KMS-11 (cell line): Measurements from ENCODE around the gene HYKK.

ENCODE experiments used
- H2AFZ ChIP-seq: fragments of 200-600 bp; sonication (generic); 2 replicates; pipeline ENCODE4 v1.6.1; 2016; ENCODE audit warnings: antibody characterized with exemption, mixed run types, low read depth
- H3K27ac ChIP-seq: fragments of 200-600 bp; sonication (generic); 2 replicates; pipeline ENCODE4 v1.6.1; 2016; ENCODE audit warnings: mild to moderate bottlenecking, mixed run types
- H3K27me3 ChIP-seq: fragments of 200-600 bp; sonication (generic); 2 replicates; pipeline ENCODE4 v1.6.1; 2017; ENCODE audit warnings: mild to moderate bottlenecking, low read depth, mixed run types, moderate library complexity; ENCODE audit not compliant: insufficient read depth
- H3K36me3 ChIP-seq: fragments of 200-600 bp; sonication (generic); 2 replicates; pipeline ENCODE4 v1.6.1; 2017; ENCODE audit warnings: mild to moderate bottlenecking, mixed run types; ENCODE audit not compliant: insufficient read depth
- H3K4me1 ChIP-seq: fragments of 200-600 bp; sonication (generic); 2 replicates; pipeline ENCODE4 v1.6.1; 2016; ENCODE audit warnings: mild to moderate bottlenecking, low read depth, mixed run types; ENCODE audit not compliant: poor library complexity, severe bottlenecking
- H3K4me2 ChIP-seq: fragments of 200-600 bp; sonication (generic); 2 replicates; pipeline ENCODE4 v1.7.0; 2016; ENCODE audit warnings: mild to moderate bottlenecking, mixed run types
- H3K4me3 ChIP-seq: fragments of 200-600 bp; sonication (generic); IDR thresholded peaks from 2 replicates; pipeline ENCODE4 v1.6.1; 2017; ENCODE audit warnings: low read depth, low read length, mixed read lengths; ENCODE audit not compliant: insufficient read depth
- H3K79me2 ChIP-seq: fragments of 200-600 bp; sonication (generic); 2 replicates; pipeline ENCODE4 v1.6.1; 2016; ENCODE audit warnings: low read depth, mixed run types; ENCODE audit not compliant: insufficient read depth
- H3K9ac ChIP-seq: fragments of 200-600 bp; sonication (generic); 2 replicates; pipeline ENCODE4 v1.6.1; 2016; ENCODE audit warnings: mild to moderate bottlenecking, mixed run types
- H4K20me1 ChIP-seq: fragments of 200-600 bp; sonication (generic); 2 replicates; pipeline ENCODE4 v1.6.1; 2016; ENCODE audit warnings: mild to moderate bottlenecking, mixed run types; ENCODE audit not compliant: insufficient read depth
- CTCF ChIP-seq: fragments of 200-600 bp; sonication (generic); conservative IDR thresholded peaks from 2 replicates; pipeline ENCODE4 v1.6.1; 2017; ENCODE audit warnings: low read depth, mild to moderate bottlenecking, antibody characterized with exemption, low read length, moderate library complexity, mixed read lengths

HYKK gene

GRCh38 chr15:78540141-78540870, 32.9 kb downstream of the HYKK start, which contains the start of gene PSMA4:
TSS of gene PSMA4 (plus strand) at chr15:78540444. CDS start at chr15:78541928, 1,484 bp downstream.
- peak within 1 kb of the TSS; percentile 96 for H3K27ac ChIP-seq
- no peaks in the 10 kb centered on the region for H4K20me1 ChIP-seq
- no peak for TF ChIP-seq CTCF
- peaks cover 18% of the 10 kb centered on the region; the same call in 1 of the 2 replicates for H3K36me3 ChIP-seq
- no peaks in the 10 kb centered on the region for H3K27me3 ChIP-seq
- H3K4me2 ChIP-seq = peak within 1 kb of the TSS; percentile 94
- peak within 1 kb of the TSS; percentile 94 for H3K9ac ChIP-seq
- H2AFZ ChIP-seq = peak within 1 kb of the TSS; percentile 62
- no peak within 1 kb of the TSS for H3K4me3 ChIP-seq
- H3K79me2 ChIP-seq = peaks cover 49% of the 10 kb centered on the region
- H3K4me1 ChIP-seq = peaks cover 72% of the 10 kb centered on the region

GRCh38 chr15:78540871-78541743, 33.7 kb downstream of the HYKK start:
- Histone ChIP-seq H2AFZ (peak overlapping the region; percentile 62; the same call in 1 of the 2 replicates), H3K36me3 (peaks cover 24% of the 10 kb centered on the region; the same call in 1 of the 2 replicates), H3K27ac (peak overlapping the region; percentile 96), H3K4me3 (no peak overlapping the region), H3K9ac (peak overlapping the region; percentile 94), H4K20me1 (no peaks in the 10 kb centered on the region), H3K4me1 (peaks cover 72% of the 10 kb centered on the region), H3K27me3 (no peaks in the 10 kb centered on the region), H3K4me2 (peak overlapping the region; percentile 94), H3K79me2 (peaks cover 55% of the 10 kb centered on the region)
- TF ChIP-seq CTCF = no peak

- TF ChIP-seq CTCF = no peak
- peak overlapping the region; percentile 94 for H3K4me2 ChIP-seq
- peaks cover 72% of the 10 kb centered on the region for H3K4me1 ChIP-seq
- H3K79me2 ChIP-seq = peaks cover 57% of the 10 kb centered on the region
- H4K20me1 ChIP-seq = no peaks in the 10 kb centered on the region
- H3K27me3 ChIP-seq = no peaks in the 10 kb centered on the region
- H3K4me3 ChIP-seq = no peak overlapping the region
- H2AFZ ChIP-seq = no peak overlapping the region
- peak overlapping the region; percentile 94; the same call in 1 of the 2 replicates for H3K9ac ChIP-seq
- H3K27ac ChIP-seq = peak overlapping the region; percentile 96
- peaks cover 25% of the 10 kb centered on the region; the same call in 1 of the 2 replicates for H3K36me3 ChIP-seq
Measured at GRCh38 chr15:78541744-78542034, 34.3 kb downstream of the HYKK start.

- Histone ChIP-seq H3K4me1 (peaks cover 77% of the 10 kb centered on the region), H4K20me1 (no peaks in the 10 kb centered on the region), H2AFZ (no peak overlapping the region), H3K4me2 (peak overlapping the region; percentile 94), H3K4me3 (no peak overlapping the region), H3K27ac (peak overlapping the region; percentile 96; the same call in 1 of the 2 replicates), H3K36me3 (peaks cover 29% of the 10 kb centered on the region; the same call in 1 of the 2 replicates), H3K27me3 (no peaks in the 10 kb centered on the region), H3K9ac (no peak overlapping the region), H3K79me2 (peaks cover 67% of the 10 kb centered on the region)
- TF ChIP-seq CTCF = no peak
Measured at GRCh38 chr15:78542647-78543046, 35.3 kb downstream of the HYKK start.
